BLaER1 (cell line): ENCODE measurements around the gene FOXO3.
"Not testable (repeated sequence)": the region's sequence is repeated elsewhere in the genome, so short reads cannot be mapped to it uniquely, and the experiment has no call there.

Experiments
- H3K27ac ChIP-seq: shearing (Covaris generic); formaldehyde crosslinking; 2 replicates; pipeline ENCODE4 v1.8.1; 2022
- H3K27me3 ChIP-seq: shearing (Covaris generic); formaldehyde crosslinking; 2 replicates; pipeline ENCODE4 v1.8.1; 2022
- H3K36me3 ChIP-seq: shearing (Covaris generic); formaldehyde crosslinking; 2 replicates; pipeline ENCODE4 v1.8.1; 2022
- H3K4me1 ChIP-seq: shearing (Covaris generic); formaldehyde crosslinking; 2 replicates; pipeline ENCODE4 v1.8.1; 2022
- H3K4me2 ChIP-seq: shearing (Covaris generic); formaldehyde crosslinking; 2 replicates; pipeline ENCODE4 v1.8.1; 2022
- H3K4me3 ChIP-seq: shearing (Covaris generic); formaldehyde crosslinking; 2 replicates; pipeline ENCODE4 v1.8.1; 2022
- H3K9ac ChIP-seq: shearing (Covaris generic); formaldehyde crosslinking; 2 replicates; pipeline ENCODE4 v1.8.1; 2022
- H3K9me3 ChIP-seq: shearing (Covaris generic); formaldehyde crosslinking; 2 replicates; pipeline ENCODE4 v1.8.1; 2022
- H4K20me1 ChIP-seq: shearing (Covaris generic); formaldehyde crosslinking; 2 replicates; pipeline ENCODE4 v1.8.1; 2022
- Cebpa-rat ChIP-seq: shearing (Covaris generic); IDR thresholded peaks from 2 replicates; pipeline ENCODE4 v1.8.1; 2022

FOXO3 gene

DNA sequence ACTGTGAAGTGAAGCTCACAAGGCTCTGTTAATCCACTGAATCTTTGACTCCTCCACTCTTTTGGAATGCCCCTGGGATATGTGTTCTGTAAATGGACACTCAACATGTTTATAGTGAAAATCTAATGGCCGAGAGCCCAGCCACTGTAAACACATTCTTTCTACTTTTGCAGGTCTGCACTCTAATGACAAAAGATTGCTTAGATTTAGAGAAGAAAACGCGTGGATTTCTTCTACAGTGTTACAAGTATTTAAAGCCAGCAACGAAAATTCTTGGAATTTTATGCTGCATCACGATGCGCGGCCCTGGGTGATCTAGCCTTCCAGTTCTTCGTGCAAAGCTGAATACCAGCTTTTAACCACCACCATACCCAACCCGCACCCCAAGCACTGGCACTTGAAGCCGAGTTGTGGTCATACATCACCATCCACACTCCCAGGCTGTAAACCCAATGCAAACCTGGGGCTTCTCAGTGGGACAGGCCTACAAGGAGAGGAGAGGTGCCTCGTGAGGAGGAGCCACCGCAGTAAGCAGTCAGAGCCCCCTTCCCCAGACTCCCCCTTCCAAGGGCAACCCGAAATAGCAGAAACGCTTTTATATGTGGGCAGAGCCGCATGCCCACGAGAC, 3.7 kb upstream of the FOXO3 start:
- H3K9me3 ChIP-seq = no peaks in the 10 kb centered on the region
- peak overlapping the region; percentile 93 for H3K4me3 ChIP-seq
- peak overlapping the region; percentile 97 for H3K4me2 ChIP-seq
- H3K27ac ChIP-seq = peak overlapping the region; percentile 91
- peak overlapping the region; percentile 87 for H3K9ac ChIP-seq
- H3K27me3 ChIP-seq = peaks cover 10% of the 10 kb centered on the region; the same call in 1 of the 2 replicates
- H4K20me1 ChIP-seq = peaks cover 12% of the 10 kb centered on the region
- peaks cover 4% of the 10 kb centered on the region; the same call in 1 of the 2 replicates for H3K36me3 ChIP-seq
- no peak for TF ChIP-seq Cebpa-rat
- H3K4me1 ChIP-seq = peaks cover 16% of the 10 kb centered on the region

GRCh38 chr6:108557494-108558371, 3.0 kb upstream of the FOXO3 start:
- H4K20me1 ChIP-seq = peaks cover 20% of the 10 kb centered on the region
- peak overlapping the region; percentile 87 for H3K9ac ChIP-seq
- peak overlapping the region; percentile 97 for H3K4me2 ChIP-seq
- H3K27ac ChIP-seq = peak overlapping the region; percentile 91
- H3K27me3 ChIP-seq = peaks cover 16% of the 10 kb centered on the region; the same call in 1 of the 2 replicates
- TF ChIP-seq Cebpa-rat = no peak
- peaks cover 11% of the 10 kb centered on the region; the same call in 1 of the 2 replicates for H3K36me3 ChIP-seq
- H3K4me1 ChIP-seq = peaks cover 23% of the 10 kb centered on the region
- no peaks in the 10 kb centered on the region for H3K9me3 ChIP-seq
- peak overlapping the region; percentile 93 for H3K4me3 ChIP-seq

GRCh38 chr6:108558372-108559096, 2.2 kb upstream of the FOXO3 start:
- Histone ChIP-seq H3K27me3 (peaks cover 16% of the 10 kb centered on the region; the same call in 1 of the 2 replicates), H3K27ac (peak overlapping the region; percentile 91), H3K4me3 (peak overlapping the region; percentile 93), H3K9ac (peak overlapping the region; percentile 90), H3K4me2 (peak overlapping the region; percentile 95), H4K20me1 (peaks cover 28% of the 10 kb centered on the region), H3K9me3 (no peaks in the 10 kb centered on the region), H3K36me3 (peaks cover 11% of the 10 kb centered on the region; the same call in 1 of the 2 replicates), H3K4me1 (peaks cover 32% of the 10 kb centered on the region)
- no peak for TF ChIP-seq Cebpa-rat

DNA sequence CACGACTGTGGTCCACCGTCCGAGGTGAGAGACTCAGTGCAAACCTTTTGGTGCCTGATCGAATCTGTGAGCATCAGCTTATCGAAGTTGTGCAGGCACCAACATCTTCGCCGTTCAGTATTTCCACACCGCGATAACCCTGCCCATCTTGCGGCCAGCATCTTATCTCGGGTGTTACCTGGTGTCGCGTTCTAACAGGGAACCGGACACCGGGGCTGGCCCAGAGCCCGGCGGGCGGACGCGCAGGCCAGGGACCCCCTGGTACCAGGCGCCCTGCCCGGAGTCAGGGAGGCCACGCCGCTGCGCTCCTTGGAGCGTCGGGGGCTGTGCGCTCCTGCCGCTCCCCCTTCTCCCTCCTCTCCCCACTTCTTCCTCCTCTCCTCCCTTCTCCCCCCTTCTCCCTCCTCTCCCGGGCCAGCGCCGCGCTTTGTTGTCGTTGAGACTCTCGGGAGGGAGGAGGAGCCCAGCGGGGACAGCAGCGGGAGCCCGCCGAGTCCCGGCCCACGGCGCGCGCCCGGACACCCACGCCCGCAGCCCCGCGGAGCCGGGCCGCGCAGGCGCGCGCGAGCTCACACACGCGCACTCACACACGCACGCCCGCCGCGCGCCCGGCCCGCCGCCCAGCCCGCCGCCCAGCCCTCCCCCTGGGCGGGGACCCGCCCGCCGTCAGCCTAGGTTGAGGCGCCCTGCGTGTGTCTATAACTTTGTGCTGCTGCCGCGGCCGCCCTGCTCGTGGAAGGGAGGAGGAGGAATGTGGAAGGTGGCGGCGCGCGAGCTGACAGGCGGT, 1.4 kb upstream of the FOXO3 start:
- H3K4me1 ChIP-seq = peaks cover 39% of the 10 kb centered on the region
- H3K9ac ChIP-seq = peak overlapping the region; percentile 90
- peak overlapping the region; percentile 93 for H3K4me3 ChIP-seq
- H4K20me1 ChIP-seq = peaks cover 35% of the 10 kb centered on the region
- H3K9me3 ChIP-seq = no peaks in the 10 kb centered on the region
- H3K4me2 ChIP-seq = peak overlapping the region; percentile 95
- peaks cover 16% of the 10 kb centered on the region; the same call in 1 of the 2 replicates for H3K27me3 ChIP-seq
- peaks cover 11% of the 10 kb centered on the region; the same call in 1 of the 2 replicates for H3K36me3 ChIP-seq
- H3K27ac ChIP-seq = peak overlapping the region; percentile 83
- no peak for TF ChIP-seq Cebpa-rat

- H3K4me2 ChIP-seq = peak overlapping the region; percentile 95
- peak overlapping the region; percentile 93 for H3K4me3 ChIP-seq
- peak overlapping the region; percentile 83 for H3K27ac ChIP-seq
- H4K20me1 ChIP-seq = peaks cover 42% of the 10 kb centered on the region
- peak overlapping the region; percentile 90 for H3K9ac ChIP-seq
- H3K36me3 ChIP-seq = peaks cover 11% of the 10 kb centered on the region; the same call in 1 of the 2 replicates
- H3K4me1 ChIP-seq = peaks cover 46% of the 10 kb centered on the region
- no peaks in the 10 kb centered on the region for H3K9me3 ChIP-seq
- H3K27me3 ChIP-seq = peaks cover 16% of the 10 kb centered on the region; the same call in 1 of the 2 replicates
- no peak for TF ChIP-seq Cebpa-rat
Observed at GRCh38 chr6:108559884-108560462, 744 bp upstream of the FOXO3 start.

- 0 out of 2 replicates have a peak overlapping the region, but pooled peaks have one; percentile 33 for H3K27ac ChIP-seq
- H4K20me1 ChIP-seq = peaks cover 55% of the 10 kb centered on the region
- peak overlapping the region; percentile 90 for H3K9ac ChIP-seq
- H3K4me2 ChIP-seq = peak overlapping the region; percentile 95
- H3K27me3 ChIP-seq = peaks cover 16% of the 10 kb centered on the region; the same call in 1 of the 2 replicates
- peaks cover 11% of the 10 kb centered on the region; the same call in 1 of the 2 replicates for H3K36me3 ChIP-seq
- not testable (repeated sequence) for H3K9me3 ChIP-seq
- peak overlapping the region; percentile 93 for H3K4me3 ChIP-seq
- H3K4me1 ChIP-seq = peaks cover 59% of the 10 kb centered on the region
Observed at GRCh38 chr6:108561309-108561647, 561 bp downstream of the FOXO3 start.

- H3K27me3 ChIP-seq = peaks cover 16% of the 10 kb centered on the region; the same call in 1 of the 2 replicates
- peaks cover 14% of the 10 kb centered on the region for H3K36me3 ChIP-seq
- H3K4me1 ChIP-seq = peaks cover 61% of the 10 kb centered on the region
- peak overlapping the region; percentile 95 for H3K4me2 ChIP-seq
- H3K27ac ChIP-seq = no peak overlapping the region
- H3K4me3 ChIP-seq = peak overlapping the region; percentile 93
- H3K9ac ChIP-seq = peak overlapping the region; percentile 63
- peaks cover 62% of the 10 kb centered on the region for H4K20me1 ChIP-seq
- TF ChIP-seq Cebpa-rat = no peak
- H3K9me3 ChIP-seq = no peaks in the 10 kb centered on the region
Observed at GRCh38 chr6:108561742-108562502, 1.2 kb downstream of the FOXO3 start.

DNA sequence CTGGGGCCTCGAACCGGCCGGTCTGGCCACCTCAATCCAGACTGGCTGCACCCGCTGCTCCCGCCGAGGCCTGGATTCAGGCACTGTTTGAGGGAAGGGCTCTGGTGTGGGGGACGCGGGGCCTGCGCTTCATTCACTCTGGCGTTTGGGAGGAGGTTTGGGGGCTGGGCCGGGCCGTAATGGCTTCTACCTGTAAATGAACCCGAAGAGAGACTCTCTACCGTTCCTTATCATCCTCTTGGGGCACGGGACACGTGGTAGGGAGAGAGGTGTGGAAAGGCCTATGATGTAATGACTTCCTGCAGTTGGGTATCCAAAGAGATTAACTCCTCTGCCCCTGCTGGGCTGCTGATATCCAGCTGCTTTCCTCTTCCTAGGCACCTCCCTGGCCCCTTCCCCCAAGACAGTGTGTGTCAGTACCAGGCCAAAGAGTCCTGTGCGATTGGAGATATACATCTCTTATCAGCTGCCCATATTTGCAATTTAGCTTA, 1.8 kb downstream of the FOXO3 start:
- H3K9ac ChIP-seq = peak overlapping the region; percentile 63; the same call in 1 of the 2 replicates

More for the DNA sequence above, 1.8 kb downstream of the FOXO3 start:
- TF ChIP-seq Cebpa-rat = no peak
- Histone ChIP-seq H3K4me1 (peaks cover 59% of the 10 kb centered on the region), H3K9me3 (no peaks in the 10 kb centered on the region), H3K36me3 (peaks cover 20% of the 10 kb centered on the region), H3K4me2 (peak overlapping the region; percentile 95), H3K27me3 (peaks cover 16% of the 10 kb centered on the region; the same call in 1 of the 2 replicates), H4K20me1 (peaks cover 68% of the 10 kb centered on the region), H3K27ac (no peak overlapping the region), H3K4me3 (peak overlapping the region; percentile 93)
